Activated B cell treated with CpG ODN at 0.5 μM for 24 hours (primary cell): Measurements from ENCODE around the gene NAV3. TPM values are rescaled to one million over a fixed set of nuclear protein-coding genes. Genes with fewer than 3 reads are reported as not detected.

Experiments
- ATAC-seq: fragments of 200-7000 bp; cut with Tn5 transposase; one replicate; pipeline ENCODE4 v1.10.0; 2021; ENCODE audit warnings: low read depth, mild to moderate bottlenecking, moderate library complexity
- CTCF ChIA-PET: fragments of 350-600 bp; sonication (Branson Sonifier 250); formaldehyde crosslinking; loops from one replicate; lab custom pipeline; 2021; ENCODE audit warnings: antibody characterized with exemption; lab: Charles Lee
- POLR2A ChIA-PET: fragments of 350-600 bp; sonication (Branson Sonifier 250); formaldehyde crosslinking; loops from one replicate; lab custom pipeline; 2021; ENCODE audit warnings: antibody characterized with exemption; lab: Charles Lee
- DNase-seq: peaks from one replicate; pipeline ENCODE4 v3.0.0; 2022
- H3K27ac Mint-ChIP-seq: one replicate; pipeline ENCODE4 v1.8.0; 2020; ENCODE audit warnings: mixed read lengths
- H3K27me3 Mint-ChIP-seq: one replicate; pipeline ENCODE4 v1.8.0; 2021; ENCODE audit warnings: mixed read lengths
- H3K36me3 Mint-ChIP-seq: one replicate; pipeline ENCODE4 v1.8.0; 2021; ENCODE audit warnings: low read depth, mixed read lengths
- H3K4me1 Mint-ChIP-seq: one replicate; pipeline ENCODE4 v1.8.0; 2021; ENCODE audit warnings: mixed read lengths
- H3K4me3 Mint-ChIP-seq: one replicate; pipeline ENCODE4 v1.8.0; 2020; ENCODE audit warnings: mild to moderate bottlenecking, mixed read lengths
- H3K9me3 Mint-ChIP-seq: one replicate; pipeline ENCODE4 v1.8.0; 2020; ENCODE audit warnings: mixed read lengths
- intact Hi-C: fragments of 100-400 bp; cut with micrococcal nuclease; formaldehyde crosslinking; loops from one replicate; pipeline ENCODE4 v1.15.1; 2024
- total RNA-seq: library from RNA; stranded (reverse); gene quantifications from 2 replicates; pipeline ENCODE4 v1.2.3, GENCODE V29; 2022
- TF ChIP-seq, protein P1 (sequence below): fragments of 200-600 bp; IDR thresholded peaks from one replicate; pipeline ENCODE4 v1.8.0; 2022; ENCODE audit warnings: antibody characterized with exemption, mild to moderate bottlenecking

Gene NAV3
- total RNA-seq, 1 donor from 2014 or later = not detected

GRCh38 chr12:78088391-78088832, 257.7 kb downstream of the NAV3 start:
- no peak for DNase-seq
- Mint-ChIP-seq H3K27ac (no peak overlapping the region), H3K9me3 (no peaks in the 10 kb centered on the region), H3K4me3 (no peak overlapping the region), H3K27me3 (no peaks in the 10 kb centered on the region), H3K36me3 (no peaks in the 10 kb centered on the region), H3K4me1 (no peaks in the 10 kb centered on the region)
- intact Hi-C loops = no loop called here
- POLR2A ChIA-PET = no interaction called here
- TF ChIP-seq, protein P1, sequence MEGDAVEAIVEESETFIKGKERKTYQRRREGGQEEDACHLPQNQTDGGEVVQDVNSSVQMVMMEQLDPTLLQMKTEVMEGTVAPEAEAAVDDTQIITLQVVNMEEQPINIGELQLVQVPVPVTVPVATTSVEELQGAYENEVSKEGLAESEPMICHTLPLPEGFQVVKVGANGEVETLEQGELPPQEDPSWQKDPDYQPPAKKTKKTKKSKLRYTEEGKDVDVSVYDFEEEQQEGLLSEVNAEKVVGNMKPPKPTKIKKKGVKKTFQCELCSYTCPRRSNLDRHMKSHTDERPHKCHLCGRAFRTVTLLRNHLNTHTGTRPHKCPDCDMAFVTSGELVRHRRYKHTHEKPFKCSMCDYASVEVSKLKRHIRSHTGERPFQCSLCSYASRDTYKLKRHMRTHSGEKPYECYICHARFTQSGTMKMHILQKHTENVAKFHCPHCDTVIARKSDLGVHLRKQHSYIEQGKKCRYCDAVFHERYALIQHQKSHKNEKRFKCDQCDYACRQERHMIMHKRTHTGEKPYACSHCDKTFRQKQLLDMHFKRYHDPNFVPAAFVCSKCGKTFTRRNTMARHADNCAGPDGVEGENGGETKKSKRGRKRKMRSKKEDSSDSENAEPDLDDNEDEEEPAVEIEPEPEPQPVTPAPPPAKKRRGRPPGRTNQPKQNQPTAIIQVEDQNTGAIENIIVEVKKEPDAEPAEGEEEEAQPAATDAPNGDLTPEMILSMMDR = no peak
- no peak for ATAC-seq
- CTCF ChIA-PET = no interaction called here

GRCh38 chr12:78090266-78090665, 259.6 kb downstream of the NAV3 start:
- ATAC-seq (no peak), DNase-seq (no peak)
- Mint-ChIP-seq H3K4me1 (no peaks in the 10 kb centered on the region), H3K36me3 (no peaks in the 10 kb centered on the region), H3K9me3 (no peaks in the 10 kb centered on the region), H3K27ac (no peak overlapping the region), H3K4me3 (no peak overlapping the region), H3K27me3 (no peaks in the 10 kb centered on the region)
- TF ChIP-seq, protein P1 = no peak
- intact Hi-C loops = no loop called here
- POLR2A ChIA-PET = no interaction called here
- CTCF ChIA-PET = no interaction called here

GRCh38 chr12:78095623-78096022, 264.9 kb downstream of the NAV3 start:
- POLR2A ChIA-PET = no interaction called here
- CTCF ChIA-PET = no interaction called here
- H3K27me3 Mint-ChIP-seq = no peaks in the 10 kb centered on the region
- no peaks in the 10 kb centered on the region for H3K36me3 Mint-ChIP-seq
- H3K27ac Mint-ChIP-seq = no peak overlapping the region
- TF ChIP-seq, protein P1 = no peak
- intact Hi-C loops = no loop called here
- no peak overlapping the region for H3K4me3 Mint-ChIP-seq
- no peaks in the 10 kb centered on the region for H3K4me1 Mint-ChIP-seq
- no peak for DNase-seq
- ATAC-seq = no peak
- H3K9me3 Mint-ChIP-seq = peaks cover 4% of the 10 kb centered on the region

DNA sequence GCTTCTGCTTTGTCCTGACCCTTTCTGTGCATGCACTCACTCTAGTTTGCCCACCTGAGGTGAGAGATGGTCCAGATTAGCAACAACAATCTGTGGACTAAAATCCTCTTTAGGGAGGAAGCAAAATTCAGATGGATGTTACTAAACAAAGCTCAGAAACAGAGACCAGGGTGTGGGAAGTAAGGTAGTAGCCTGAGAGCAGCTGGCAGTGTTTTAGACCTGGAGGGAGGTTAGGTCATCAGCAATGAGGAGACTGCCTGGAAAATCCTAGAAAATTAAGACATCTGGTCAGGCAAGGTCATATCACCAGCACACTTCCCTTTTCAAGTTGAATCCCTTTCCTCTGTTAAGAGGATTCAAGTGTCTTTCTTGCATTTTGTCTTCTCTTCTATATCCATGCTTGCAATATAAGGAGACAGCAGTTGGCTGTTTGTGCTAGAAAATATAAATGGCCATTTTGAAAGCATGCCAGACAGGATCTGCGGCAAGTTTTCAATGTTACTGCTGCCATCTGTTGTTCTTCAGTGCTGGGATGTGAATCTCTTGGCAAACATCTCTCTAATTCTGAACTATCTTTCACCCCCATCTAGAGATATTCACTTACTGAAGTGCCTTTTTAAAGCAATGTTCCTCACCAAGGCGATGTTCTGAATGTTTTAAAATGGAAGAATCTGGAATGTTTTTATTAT, 266.4 kb downstream of the NAV3 start:
- CTCF ChIA-PET = no interaction called here
- peaks cover 4% of the 10 kb centered on the region for H3K9me3 Mint-ChIP-seq
- intact Hi-C loops = no loop called here
- H3K4me3 Mint-ChIP-seq = no peak overlapping the region
- TF ChIP-seq, protein P1 = no peak
- ATAC-seq (no peak), DNase-seq (no peak)
- H3K27me3 Mint-ChIP-seq = no peaks in the 10 kb centered on the region
- no peak overlapping the region for H3K27ac Mint-ChIP-seq
- no peaks in the 10 kb centered on the region for H3K4me1 Mint-ChIP-seq
- H3K36me3 Mint-ChIP-seq = no peaks in the 10 kb centered on the region
- POLR2A ChIA-PET = no interaction called here

DNA sequence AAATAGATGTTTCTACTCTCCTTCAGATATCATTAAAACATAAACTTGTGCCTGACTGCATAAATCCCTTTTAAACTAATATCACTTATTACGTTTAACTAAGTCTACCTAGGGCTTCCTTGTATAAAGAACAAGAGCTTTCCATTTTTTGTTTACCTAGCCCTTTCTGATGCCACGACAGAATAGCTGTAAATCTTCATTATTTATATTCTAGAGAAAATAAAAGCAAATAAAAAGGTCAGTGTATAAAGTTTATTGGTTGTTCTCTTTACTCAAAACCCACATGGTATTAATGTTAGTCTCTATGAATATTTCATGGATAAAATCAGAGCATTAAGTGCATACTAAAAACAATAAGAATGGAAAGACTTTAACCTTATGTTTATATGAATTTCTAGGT, 269.1 kb downstream of the NAV3 start:
- CTCF ChIA-PET = no interaction called here
- H3K36me3 Mint-ChIP-seq = no peaks in the 10 kb centered on the region
- DNase-seq = no peak
- no peak overlapping the region for H3K4me3 Mint-ChIP-seq
- no peaks in the 10 kb centered on the region for H3K4me1 Mint-ChIP-seq
- no peak overlapping the region for H3K27ac Mint-ChIP-seq
- TF ChIP-seq, protein P1 = no peak
- POLR2A ChIA-PET = no interaction called here
- ATAC-seq = no peak
- peaks cover 4% of the 10 kb centered on the region for H3K9me3 Mint-ChIP-seq
- intact Hi-C loops = no loop called here
- H3K27me3 Mint-ChIP-seq = no peaks in the 10 kb centered on the region
